ENCODE measurements around the gene CSF3R. TPM values are rescaled to one million over a fixed set of nuclear protein-coding genes. Genes with fewer than 3 reads are reported as not detected.

The CSF3R gene
- total RNA-seq, 1 donor from 2014 or later, result 3.1 TPM

DNA sequence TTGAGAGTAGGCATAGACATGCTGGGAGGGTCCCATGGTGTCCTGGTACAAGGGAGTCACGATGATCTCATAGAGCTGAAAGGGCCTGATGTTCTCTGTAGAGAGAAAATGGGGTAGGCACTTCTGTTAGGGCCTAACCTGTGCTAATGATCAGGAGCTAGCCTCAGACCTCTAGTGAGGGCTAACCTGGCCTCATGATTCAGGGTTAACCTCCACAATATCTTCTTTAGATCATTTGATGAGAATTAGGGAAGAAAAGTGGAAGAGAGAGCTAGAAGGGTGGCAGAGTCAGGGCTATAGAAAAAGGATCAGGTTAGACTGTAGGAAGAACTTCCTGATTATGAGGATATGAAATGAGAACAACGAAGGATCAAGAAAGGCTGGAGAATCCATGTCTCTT is 13.6 kb downstream of the CSF3R start:
- no peaks in the 10 kb centered on the region for H3K27me3 ChIP-seq
- no peaks in the 10 kb centered on the region for H3K36me3 ChIP-seq
- intact Hi-C loops (cut with DNase I), result no loop called here
- no peak overlapping the region for H3K4me3 ChIP-seq
- H3K27ac ChIP-seq, result no peak overlapping the region
- no peak for TF ChIP-seq CTCF (IDR thresholded peaks at IDR 0.05)
- H3K4me1 ChIP-seq, result no peaks in the 10 kb centered on the region
- no peak for DNase-seq (ENCODE audit: low spot score in 2 of 2)
- H3K9me3 ChIP-seq, result no peaks in the 10 kb centered on the region

- Histone ChIP-seq H3K36me3 (no peaks in the 10 kb centered on the region), H3K27me3 (no peaks in the 10 kb centered on the region), H3K4me1 (peaks cover 3 to 8% of the 10 kb centered on the region in 2 donors), H3K27ac (no peak overlapping the region), H3K4me3 (no peak overlapping the region), H3K9me3 (no peaks in the 10 kb centered on the region)
- intact Hi-C loops (cut with DNase I), result no loop called here
- no peak for TF ChIP-seq CTCF (IDR thresholded peaks at IDR 0.05)
- no peak for DNase-seq (ENCODE audit: low spot score in 2 of 2)
These were observed 14.8 kb downstream of the CSF3R start for GRCh38 chr1:36467700-36468455.

DNA sequence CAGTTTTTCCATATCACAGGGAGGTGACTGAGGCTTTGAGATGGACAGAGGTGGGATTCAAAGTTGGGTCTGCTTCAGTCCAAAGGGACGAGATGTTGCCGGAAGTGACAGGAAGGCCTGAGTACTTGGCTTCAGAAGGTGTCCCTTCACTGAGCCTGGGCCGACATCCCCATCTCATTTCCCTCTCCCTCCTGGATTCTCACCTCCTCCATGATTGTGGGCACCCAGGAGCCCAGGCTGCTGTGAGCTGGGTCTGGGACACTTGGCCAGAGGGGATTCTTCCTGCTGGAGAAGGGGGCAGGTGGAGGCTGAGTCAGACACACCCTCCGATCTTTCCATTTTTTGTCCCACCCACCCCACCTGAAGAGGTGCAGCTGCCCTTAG is 15.7 kb downstream of the CSF3R start:
- no peak for TF ChIP-seq CTCF (IDR thresholded peaks at IDR 0.05)
- Histone ChIP-seq H3K9me3 (no peaks in the 10 kb centered on the region), H3K27ac (no peak overlapping the region), H3K36me3 (peaks cover 0 to 1% of the 10 kb centered on the region in 2 donors), H3K4me3 (no peak overlapping the region), H3K27me3 (no peaks in the 10 kb centered on the region), H3K4me1 (peaks cover 3 to 11% of the 10 kb centered on the region in 2 donors)
- intact Hi-C loops (cut with DNase I), result no loop called here
- DNase-seq (ENCODE audit: low spot score in 2 of 2), result no peak

GRCh38 chr1:36466370-36467026 is 16.2 kb downstream of the CSF3R start:
- intact Hi-C loops (cut with DNase I), result no loop called here

GRCh38 chr1:36465731-36466369 is 16.9 kb downstream of the CSF3R start:
- H3K36me3 ChIP-seq, result peaks cover 8 to 11% of the 10 kb centered on the region in 2 donors
- no peaks in the 10 kb centered on the region for H3K27me3 ChIP-seq
- H3K9me3 ChIP-seq, result no peaks in the 10 kb centered on the region
- intact Hi-C loops (cut with DNase I), result loop anchor here (2.0 kb wide), 1 partner anchor 15 kb away; the partner anchor contains the start of gene OSCP1
- TF ChIP-seq CTCF (IDR thresholded peaks at IDR 0.05), result no peak
- H3K4me1 ChIP-seq, result peaks cover 3 to 11% of the 10 kb centered on the region in 2 donors
- DNase-seq (ENCODE audit: low spot score in 2 of 2), result no peak
- no peak overlapping the region for H3K4me3 ChIP-seq
- H3K27ac ChIP-seq, result no peak overlapping the region

More at GRCh38 chr1:36466370-36467026, 16.2 kb downstream of the CSF3R start:
- TF ChIP-seq CTCF (IDR thresholded peaks at IDR 0.05), result no peak
- H3K4me1 ChIP-seq, result peaks cover 3 to 11% of the 10 kb centered on the region in 2 donors
- no peaks in the 10 kb centered on the region for H3K9me3 ChIP-seq
- H3K27ac ChIP-seq, result no peak overlapping the region
- H3K36me3 ChIP-seq, result peaks cover 4 to 5% of the 10 kb centered on the region in 2 donors
- no peaks in the 10 kb centered on the region for H3K27me3 ChIP-seq
- DNase-seq (ENCODE audit: low spot score in 2 of 2), result no peak
- H3K4me3 ChIP-seq, result no peak overlapping the region

All from ascending aorta (tissue), 2 donors.